GM21423 (cell line): ENCODE measurements around the gene PDZRN3.

Source experiments
- ATAC-seq: cut with Tn5 transposase; IDR thresholded peaks from one replicate; pipeline ENCODE4 v1.9.1; 2021; ENCODE audit warnings: mild to moderate bottlenecking, moderate library complexity; ENCODE audit not compliant: unreplicated experiment

PDZRN3 gene

GRCh38 chr3:73624821-73625665 lies at the start of gene PDZRN3:
PDZRN3 (minus strand) TSS chr3:73624941.
- ATAC-seq, result no peak

- no peak for ATAC-seq
Measured at GRCh38 chr3:73674280-73674679, 49.5 kb upstream of the PDZRN3 start.

GRCh38 chr3:73669260-73669659 lies 44.5 kb upstream of the PDZRN3 start:
- ATAC-seq, result no peak

GRCh38 chr3:73668391-73668790 lies 43.6 kb upstream of the PDZRN3 start:
- ATAC-seq, result no peak

- no peak for ATAC-seq
Measured at GRCh38 chr3:73667889-73668288, 43.1 kb upstream of the PDZRN3 start.

- ATAC-seq, result no peak
Measured at GRCh38 chr3:73665286-73665685, 40.5 kb upstream of the PDZRN3 start.

- ATAC-seq, result no peak
Measured at GRCh38 chr3:73664389-73664788, 39.6 kb upstream of the PDZRN3 start.

GRCh38 chr3:73663495-73663894 lies 38.8 kb upstream of the PDZRN3 start:
- ATAC-seq, result no peak

- no peak for ATAC-seq
Measured at GRCh38 chr3:73661265-73661664, 36.5 kb upstream of the PDZRN3 start.

GRCh38 chr3:73658227-73658626 lies 33.5 kb upstream of the PDZRN3 start:
- no peak for ATAC-seq

- no peak for ATAC-seq
Measured at GRCh38 chr3:73657186-73657585, 32.4 kb upstream of the PDZRN3 start.

- ATAC-seq, result no peak
Measured at GRCh38 chr3:73656241-73656890, 31.6 kb upstream of the PDZRN3 start.

GRCh38 chr3:73655197-73655596 lies 30.5 kb upstream of the PDZRN3 start:
- no peak for ATAC-seq

- no peak for ATAC-seq
Measured at GRCh38 chr3:73653877-73654276, 29.1 kb upstream of the PDZRN3 start.

- no peak for ATAC-seq
Measured at GRCh38 chr3:73653351-73653750, 28.6 kb upstream of the PDZRN3 start.

- ATAC-seq, result no peak
Measured at GRCh38 chr3:73652896-73653295, 28.2 kb upstream of the PDZRN3 start.

GRCh38 chr3:73637042-73637441 lies 12.3 kb upstream of the PDZRN3 start:
- ATAC-seq, result no peak

GRCh38 chr3:73635254-73635653 lies 10.5 kb upstream of the PDZRN3 start:
- no peak for ATAC-seq

GRCh38 chr3:73633916-73634344 lies 9.2 kb upstream of the PDZRN3 start:
- no peak for ATAC-seq

GRCh38 chr3:73633453-73633852 lies 8.7 kb upstream of the PDZRN3 start:
- ATAC-seq, result no peak

- ATAC-seq, result no peak
Measured at GRCh38 chr3:73626106-73626505, 1.4 kb upstream of the PDZRN3 start.
